Cerebellar cortex (tissue), 1 donor: Measurements from ENCODE around the gene ZNF81.
"Not testable (repeated sequence)": the region's sequence is repeated elsewhere in the genome, so short reads cannot be mapped to it uniquely, and the experiment has no call there.

Experiments
- DNase-seq: peaks from one replicate; pipeline ENCODE4 v3.0.0-alpha.2; 2015; ENCODE audit warnings: low spot score

ZNF81 gene

GRCh38 chrX:47844117-47844516 lies 7.4 kb downstream of the ZNF81 start:
- DNase-seq: no peak

GRCh38 chrX:47846040-47846439 lies 9.3 kb downstream of the ZNF81 start:
- no peak for DNase-seq

GRCh38 chrX:47849778-47850177 lies 13.1 kb downstream of the ZNF81 start:
- no peak for DNase-seq

GRCh38 chrX:47850389-47850788 lies 13.7 kb downstream of the ZNF81 start:
- not testable (repeated sequence) for DNase-seq

- no peak for DNase-seq
These were observed 14.2 kb downstream of the ZNF81 start for GRCh38 chrX:47850901-47851300.

- peak; percentile 68 for DNase-seq
These were observed 17.8 kb downstream of the ZNF81 start for GRCh38 chrX:47854474-47854873.

- DNase-seq: no peak
These were observed 23.0 kb downstream of the ZNF81 start for GRCh38 chrX:47859686-47860085.

- no peak for DNase-seq
These were observed 26.0 kb downstream of the ZNF81 start for GRCh38 chrX:47862680-47863079.

- DNase-seq: no peak
These were observed 26.5 kb downstream of the ZNF81 start for GRCh38 chrX:47863187-47863586.

- no peak for DNase-seq
These were observed 27.6 kb downstream of the ZNF81 start for GRCh38 chrX:47864300-47864699.

- DNase-seq: no peak
These were observed 28.1 kb downstream of the ZNF81 start for GRCh38 chrX:47864785-47865184.

GRCh38 chrX:47873123-47873522 lies 36.4 kb downstream of the ZNF81 start:
- no peak for DNase-seq

- DNase-seq: no peak
These were observed 40.6 kb downstream of the ZNF81 start for GRCh38 chrX:47877327-47877726.

GRCh38 chrX:47878198-47878597 lies 41.5 kb downstream of the ZNF81 start:
- DNase-seq: no peak

GRCh38 chrX:47879463-47879862 lies 42.8 kb downstream of the ZNF81 start:
- no peak for DNase-seq

- no peak for DNase-seq
These were observed 44.2 kb downstream of the ZNF81 start for GRCh38 chrX:47880927-47881326.

- no peak for DNase-seq
These were observed 48.8 kb downstream of the ZNF81 start for GRCh38 chrX:47885501-47885900.

GRCh38 chrX:47898024-47898423 lies 61.3 kb downstream of the ZNF81 start:
- DNase-seq: no peak

GRCh38 chrX:47900833-47901232 lies 64.1 kb downstream of the ZNF81 start:
- no peak for DNase-seq

GRCh38 chrX:47902161-47902560 lies 65.5 kb downstream of the ZNF81 start:
- no peak for DNase-seq

- no peak for DNase-seq
These were observed 79.3 kb downstream of the ZNF81 start for GRCh38 chrX:47915886-47916493.

GRCh38 chrX:47918274-47918673 lies 81.6 kb downstream of the ZNF81 start:
- DNase-seq: no peak

- DNase-seq: no peak
These were observed 90.5 kb downstream of the ZNF81 start for GRCh38 chrX:47927212-47927611.

- not testable (repeated sequence) for DNase-seq
These were observed 95.3 kb downstream of the ZNF81 start for GRCh38 chrX:47931970-47932369.

GRCh38 chrX:47933946-47934345 lies 97.2 kb downstream of the ZNF81 start:
- no peak for DNase-seq
